HTERT RPE-1 (cell line): ENCODE data around the gene TFCP2L1.
"Not testable (repeated sequence)": the region's sequence is repeated elsewhere in the genome, so short reads cannot be mapped to it uniquely, and the experiment has no call there.

Source experiments
- in situ Hi-C: fragments of 300-500 bp; cut with MboI; formaldehyde crosslinking; loops from 4 replicates; pipeline ENCODE4 v1.14.3; 2020; ENCODE audit warnings: low sequenced_read_pairs

The TFCP2L1 gene

GRCh38 chr2:121227381-121228144, 57.4 kb downstream of the TFCP2L1 start:
- in situ Hi-C loops = not testable (repeated sequence)

DNA sequence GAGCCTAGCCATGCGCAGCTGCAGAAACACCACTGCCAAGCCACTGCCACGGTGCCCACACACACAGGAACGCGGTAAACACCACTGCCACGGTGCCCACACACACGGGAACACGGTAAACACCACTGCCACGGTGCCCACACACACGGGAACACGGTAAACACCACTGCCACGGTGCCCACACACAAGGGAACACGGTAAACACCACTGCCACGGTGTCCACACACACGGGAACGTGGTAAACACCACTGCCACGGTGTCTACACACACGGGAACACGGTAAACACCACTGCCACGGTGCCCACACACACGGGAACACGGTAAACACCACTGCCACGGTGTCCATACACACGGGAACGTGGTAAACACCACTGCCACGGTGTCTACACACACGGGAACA, 59.3 kb downstream of the TFCP2L1 start:
- in situ Hi-C loops = not testable (repeated sequence)

- in situ Hi-C loops = no loop called here
Observed at GRCh38 chr2:121220995-121221394, 64.0 kb downstream of the TFCP2L1 start.

DNA sequence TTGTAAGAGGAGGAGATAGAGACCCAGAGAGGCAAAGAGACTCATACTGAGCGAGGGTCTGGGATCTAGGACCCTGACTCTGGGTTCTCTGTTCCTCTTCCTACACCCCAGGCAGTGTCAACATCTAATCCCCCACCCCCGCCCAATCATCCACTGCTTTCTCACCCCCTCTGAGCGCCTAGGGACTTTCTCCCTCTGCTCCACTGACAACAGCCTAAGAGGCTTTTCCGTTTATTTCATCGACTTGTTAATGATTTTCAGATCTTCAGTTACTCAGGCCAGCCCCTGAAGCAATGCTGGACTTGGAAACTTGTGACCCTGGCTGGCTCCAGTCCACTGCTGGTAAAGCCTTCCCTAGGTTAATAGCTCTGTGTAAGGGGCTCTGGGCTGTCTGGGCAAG, 65.1 kb downstream of the TFCP2L1 start:
- in situ Hi-C loops = no loop called here

DNA sequence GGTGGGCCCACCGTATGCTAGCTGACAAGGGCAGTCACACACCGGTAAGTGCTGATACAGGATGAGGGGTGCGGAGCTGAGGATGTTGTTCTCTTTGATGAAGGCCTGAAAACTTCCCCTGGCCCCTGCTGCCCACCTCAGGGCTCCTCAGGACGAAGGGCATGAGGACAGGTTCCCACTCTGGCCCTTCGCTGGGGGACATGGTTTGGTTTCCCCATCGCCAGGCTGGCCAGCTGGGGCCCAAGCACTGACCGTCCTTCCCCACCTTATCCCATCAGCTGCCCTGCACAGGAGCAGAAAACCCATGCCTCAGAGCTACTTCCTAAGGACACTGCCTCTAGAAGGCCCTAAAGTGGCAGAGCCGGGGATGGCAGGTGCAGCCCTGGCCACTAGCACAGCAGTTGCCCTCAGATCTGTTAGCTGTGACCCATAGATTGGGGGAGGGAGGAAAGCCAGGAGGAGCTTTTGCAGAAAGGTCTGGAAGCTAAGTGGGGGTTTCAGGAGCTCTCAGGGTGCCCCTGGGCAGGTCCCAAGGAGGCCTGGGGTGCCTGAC, 66.5 kb downstream of the TFCP2L1 start:
- in situ Hi-C loops = no loop called here

DNA sequence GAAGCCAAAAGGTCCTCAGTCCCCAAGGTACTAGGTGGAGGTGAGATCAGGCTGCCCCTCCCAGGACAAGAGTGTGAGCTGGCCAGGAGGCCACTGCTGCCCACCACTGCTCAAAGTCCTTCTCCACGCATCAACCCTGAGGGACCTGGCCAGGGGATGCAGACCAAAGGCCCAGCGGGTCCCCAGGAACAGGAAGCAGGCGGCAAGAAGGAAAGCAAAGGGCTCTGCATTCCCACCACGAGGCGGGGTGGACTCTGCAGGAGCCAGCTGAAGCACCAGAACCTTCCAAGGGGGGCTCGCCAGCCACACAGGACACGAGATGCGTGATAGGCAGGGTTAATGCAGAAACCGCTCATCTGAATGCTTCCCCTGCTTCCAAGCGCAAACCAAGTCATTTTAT, 67.4 kb downstream of the TFCP2L1 start:
- in situ Hi-C loops = no loop called here

- in situ Hi-C loops = no loop called here
Observed at GRCh38 chr2:121214296-121214695, 70.7 kb downstream of the TFCP2L1 start.

DNA sequence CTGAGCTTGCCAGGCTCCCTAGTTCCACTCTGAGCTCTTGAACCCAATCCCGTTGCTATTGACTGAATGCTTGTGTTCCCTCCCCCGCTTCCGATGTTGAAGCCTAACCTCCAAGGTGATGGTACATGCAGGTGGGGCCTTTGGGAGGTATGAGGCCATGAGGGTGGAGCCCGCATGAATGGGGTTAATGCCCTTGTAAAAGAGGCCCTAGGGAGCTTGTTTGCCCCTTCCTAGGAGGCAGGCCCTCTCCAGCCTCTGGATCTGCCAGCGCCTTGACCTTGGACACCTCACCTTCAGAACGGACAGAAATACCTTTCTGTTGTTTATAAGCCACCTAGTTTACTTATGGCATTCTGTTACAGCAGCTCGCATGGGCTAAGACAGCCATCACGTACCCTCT, 71.6 kb downstream of the TFCP2L1 start:
- in situ Hi-C loops = no loop called here

GRCh38 chr2:121212661-121213325, 72.2 kb downstream of the TFCP2L1 start:
- in situ Hi-C loops = no loop called here

- in situ Hi-C loops = no loop called here
Observed at GRCh38 chr2:121211689-121212151, 73.3 kb downstream of the TFCP2L1 start.

DNA sequence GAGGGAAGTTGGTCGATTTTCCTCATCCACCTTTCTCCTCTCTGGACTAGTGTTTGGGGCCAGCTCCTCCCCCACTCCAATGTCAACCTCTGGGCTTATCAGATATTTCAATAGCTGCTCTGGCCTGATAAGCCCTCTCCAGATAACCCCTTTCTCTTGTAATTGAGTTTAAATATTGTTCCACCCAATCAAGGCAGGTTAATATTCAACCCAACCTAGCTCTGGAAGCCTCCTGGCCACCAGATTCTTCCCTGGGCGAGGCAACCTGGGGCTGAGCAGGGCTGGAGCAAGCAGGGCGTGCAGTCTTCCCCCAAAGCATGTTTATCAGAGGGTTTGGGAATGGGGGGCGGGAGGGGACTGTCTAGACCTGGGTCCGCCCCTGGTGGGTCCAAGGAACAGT, 73.8 kb downstream of the TFCP2L1 start:
- in situ Hi-C loops = no loop called here

DNA sequence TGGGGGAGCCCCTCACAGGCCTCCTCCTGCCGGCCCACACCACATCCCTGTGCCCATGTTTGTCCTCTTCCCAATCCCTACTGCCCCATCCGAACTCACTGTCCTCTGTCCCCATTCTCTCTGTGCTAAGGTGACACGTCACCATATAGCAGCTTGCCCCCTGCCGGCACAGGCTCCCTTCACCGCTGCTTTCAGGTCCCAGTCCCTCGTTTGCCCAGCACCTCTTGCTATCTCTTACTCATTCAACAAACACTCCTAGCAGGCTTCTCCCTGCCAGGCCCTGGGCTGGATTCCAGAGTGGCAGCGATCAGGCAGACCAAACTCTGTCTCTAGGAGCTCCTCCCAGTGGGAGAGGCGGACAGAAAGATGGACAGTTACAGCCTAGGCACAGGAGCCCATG, 74.3 kb downstream of the TFCP2L1 start:
- in situ Hi-C loops = no loop called here

DNA sequence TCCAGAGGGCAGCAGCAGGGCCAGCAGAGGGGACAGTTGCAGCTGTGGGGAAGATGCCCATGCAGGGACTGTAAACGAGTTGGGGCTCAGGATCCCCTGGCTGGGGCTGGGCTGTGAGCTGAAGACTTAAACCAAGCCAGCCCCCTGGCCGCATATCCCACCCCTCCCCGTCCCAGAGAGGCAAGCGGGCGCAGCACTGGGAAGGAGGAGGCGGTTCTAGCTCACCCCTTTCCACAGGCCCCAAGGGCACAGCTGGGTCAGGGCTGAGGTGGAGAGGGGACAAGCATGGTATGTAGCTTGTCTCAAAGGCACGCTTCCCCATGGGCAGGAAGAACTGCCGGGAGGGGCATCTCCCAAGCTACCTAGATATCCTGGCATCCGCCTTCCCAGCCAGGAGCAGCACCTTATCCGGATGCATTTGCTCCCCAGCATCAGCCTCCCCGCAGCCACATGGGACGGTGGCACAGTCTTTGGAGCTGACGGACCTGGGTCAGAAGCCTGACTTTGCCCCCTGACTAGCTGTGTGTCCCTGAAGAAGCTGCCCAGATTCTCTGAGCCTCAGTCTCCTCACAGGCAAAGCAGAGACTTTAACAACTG, 75.9 kb downstream of the TFCP2L1 start:
- in situ Hi-C loops = no loop called here

DNA sequence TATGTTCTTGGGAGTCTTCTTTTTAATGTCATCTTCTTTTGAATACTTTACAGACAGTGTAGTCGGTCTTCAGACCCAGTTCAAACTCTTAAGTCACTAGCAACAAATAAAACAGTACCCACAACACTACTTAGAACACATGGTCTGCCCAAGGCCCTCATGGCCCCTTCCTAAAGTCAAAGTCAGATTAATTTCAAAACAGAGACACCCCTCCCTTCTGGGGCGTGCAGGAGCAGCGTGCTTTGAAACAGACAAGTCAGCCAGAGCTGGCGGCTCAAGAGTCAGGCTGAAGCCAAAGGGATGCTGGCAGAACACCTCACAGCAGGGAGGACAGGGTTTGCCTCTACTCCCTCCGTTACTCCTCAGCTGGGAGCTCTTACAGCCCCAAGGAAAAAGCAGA, 77.5 kb downstream of the TFCP2L1 start:
- in situ Hi-C loops = no loop called here

- in situ Hi-C loops = no loop called here
Observed at GRCh38 chr2:121205321-121205942, 79.6 kb downstream of the TFCP2L1 start.

DNA sequence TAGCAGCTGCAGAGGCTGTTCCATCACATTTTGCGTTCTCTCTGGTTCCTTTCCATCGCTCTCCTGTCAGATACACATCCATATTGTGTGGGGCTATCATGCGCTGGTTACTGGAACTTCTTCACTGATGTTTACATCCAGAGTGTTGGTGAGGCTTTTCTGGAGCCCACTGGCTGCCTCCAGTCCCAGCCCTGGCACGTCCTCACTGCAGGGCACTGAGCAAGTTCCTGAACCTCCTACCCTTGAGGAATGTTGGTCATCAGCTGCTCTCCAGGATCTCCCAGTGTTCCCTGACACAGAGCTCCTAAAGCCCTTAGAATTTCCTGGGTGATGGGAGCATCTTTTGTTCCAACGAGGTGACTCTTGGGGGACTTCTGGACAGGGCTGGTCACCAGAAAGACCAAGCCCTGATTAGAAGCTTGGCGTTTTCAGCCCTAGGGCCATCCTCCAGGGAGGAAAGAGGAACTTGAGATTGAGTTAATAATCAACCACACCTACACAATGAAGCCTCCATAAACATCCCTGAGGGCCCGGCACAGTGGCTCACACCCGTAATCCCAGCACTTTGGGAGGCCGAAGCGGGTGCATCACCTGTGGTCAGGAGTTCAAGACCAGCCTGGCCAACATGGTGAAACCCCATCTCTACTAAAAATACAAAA, 81.3 kb downstream of the TFCP2L1 start:
- in situ Hi-C loops = no loop called here

GRCh38 chr2:121202541-121203310, 82.3 kb downstream of the TFCP2L1 start:
- in situ Hi-C loops = no loop called here

- in situ Hi-C loops = no loop called here
Observed at GRCh38 chr2:121201796-121202195, 83.2 kb downstream of the TFCP2L1 start.

DNA sequence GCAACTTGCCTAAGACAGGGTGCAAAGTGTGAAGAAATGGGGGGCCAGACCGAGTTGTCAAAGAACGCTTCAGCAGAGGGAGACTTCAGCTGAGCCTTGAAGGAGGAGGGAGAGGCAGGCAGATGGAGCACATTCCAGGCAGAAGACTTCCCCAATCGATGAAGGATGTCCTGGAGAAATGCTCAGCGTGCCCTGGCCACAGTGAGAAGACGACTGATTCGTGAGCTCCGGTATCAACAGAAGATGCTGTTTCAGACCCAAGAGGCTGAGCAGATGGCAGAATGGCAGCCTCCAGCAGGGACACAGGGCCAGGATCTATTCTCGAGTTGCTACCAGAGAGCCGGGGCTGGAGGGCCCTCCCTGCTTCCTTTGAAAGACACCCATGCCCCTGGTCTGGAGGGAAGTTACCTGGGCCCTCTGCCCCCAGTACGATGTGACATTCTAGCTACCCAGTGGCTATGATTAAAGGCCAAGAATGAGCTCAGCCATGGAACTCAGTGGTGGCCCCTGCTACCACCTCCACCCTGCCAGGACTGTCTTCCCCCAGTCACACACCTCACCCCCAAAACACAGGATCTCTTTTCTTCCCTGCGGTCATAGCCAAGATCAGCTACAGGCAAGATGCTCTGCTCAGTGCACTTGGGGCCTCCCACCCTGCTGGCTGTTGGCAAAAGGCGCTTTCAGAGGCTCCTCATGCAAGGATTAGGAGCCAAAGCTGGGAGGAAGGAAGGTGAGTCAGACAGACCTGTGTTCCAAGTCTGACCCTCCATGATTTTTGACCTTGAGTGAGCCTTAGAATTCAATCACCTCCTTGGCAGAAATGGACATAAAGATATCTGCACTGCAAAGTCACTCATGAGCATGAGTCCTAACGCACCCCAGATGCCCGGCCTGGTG, 84.3 kb downstream of the TFCP2L1 start:
- in situ Hi-C loops = no loop called here
